ENCODE results near the gene TRABD. TPM values are rescaled to one million over a fixed set of nuclear protein-coding genes. Genes with fewer than 3 reads are reported as not detected.

The TRABD gene
- total RNA-seq, 1 donor from 2014 or later: 21.0 TPM

DNA sequence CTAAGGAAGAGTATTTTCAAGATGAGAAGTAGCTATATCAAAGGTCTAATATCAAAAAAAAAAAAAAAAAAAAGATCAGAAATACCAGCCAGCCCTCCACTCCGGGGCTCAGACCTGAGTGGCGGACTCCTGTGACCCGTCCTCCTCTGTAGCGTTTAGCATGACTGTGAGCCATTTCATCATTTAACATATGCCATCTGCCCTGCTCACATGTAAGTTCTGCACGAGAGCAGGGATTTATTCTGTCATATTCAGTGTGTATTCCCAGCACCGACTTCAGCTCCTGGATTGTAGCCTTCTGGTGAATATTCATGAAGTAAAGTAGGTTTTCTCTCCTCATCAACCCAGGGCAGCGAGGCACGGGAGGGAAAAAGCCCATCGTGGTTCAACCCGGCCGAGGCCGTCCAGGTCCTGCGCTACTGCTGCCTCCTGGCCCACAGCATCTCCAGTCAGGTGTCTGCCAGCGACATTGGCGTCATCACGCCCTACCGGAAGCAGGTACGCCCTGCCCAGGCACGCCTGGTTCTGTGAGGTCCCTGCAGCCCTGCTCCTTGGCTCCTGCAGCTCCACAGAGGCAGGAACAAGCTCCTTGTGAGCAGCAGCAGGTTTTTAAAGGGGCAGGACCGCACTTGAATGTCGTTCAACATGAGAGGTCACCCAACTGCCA is 27.9 kb upstream of the TRABD start:
- Histone ChIP-seq H3K4me1 (no peaks in the 10 kb centered on the region), H3K27me3 (ENCODE audit: low read depth) (peaks cover 48% of the 10 kb centered on the region), H3K9me3 (replicated peaks) (no peaks in the 10 kb centered on the region), H3K4me3 (no peak overlapping the region), H3K27ac (replicated peaks) (no peak overlapping the region), H3K36me3 (no peaks in the 10 kb centered on the region)
- DNase-seq: no peak
- intact Hi-C loops (cut with micrococcal nuclease): loop anchor here (10.0 kb wide), 1 partner anchor 47 kb away; the partner anchor contains the start of gene SELENOO
- TF ChIP-seq, protein P1, sequence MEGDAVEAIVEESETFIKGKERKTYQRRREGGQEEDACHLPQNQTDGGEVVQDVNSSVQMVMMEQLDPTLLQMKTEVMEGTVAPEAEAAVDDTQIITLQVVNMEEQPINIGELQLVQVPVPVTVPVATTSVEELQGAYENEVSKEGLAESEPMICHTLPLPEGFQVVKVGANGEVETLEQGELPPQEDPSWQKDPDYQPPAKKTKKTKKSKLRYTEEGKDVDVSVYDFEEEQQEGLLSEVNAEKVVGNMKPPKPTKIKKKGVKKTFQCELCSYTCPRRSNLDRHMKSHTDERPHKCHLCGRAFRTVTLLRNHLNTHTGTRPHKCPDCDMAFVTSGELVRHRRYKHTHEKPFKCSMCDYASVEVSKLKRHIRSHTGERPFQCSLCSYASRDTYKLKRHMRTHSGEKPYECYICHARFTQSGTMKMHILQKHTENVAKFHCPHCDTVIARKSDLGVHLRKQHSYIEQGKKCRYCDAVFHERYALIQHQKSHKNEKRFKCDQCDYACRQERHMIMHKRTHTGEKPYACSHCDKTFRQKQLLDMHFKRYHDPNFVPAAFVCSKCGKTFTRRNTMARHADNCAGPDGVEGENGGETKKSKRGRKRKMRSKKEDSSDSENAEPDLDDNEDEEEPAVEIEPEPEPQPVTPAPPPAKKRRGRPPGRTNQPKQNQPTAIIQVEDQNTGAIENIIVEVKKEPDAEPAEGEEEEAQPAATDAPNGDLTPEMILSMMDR (IDR thresholded peaks at IDR 0.05; ENCODE audit: borderline replicate concordance): no peak

DNA sequence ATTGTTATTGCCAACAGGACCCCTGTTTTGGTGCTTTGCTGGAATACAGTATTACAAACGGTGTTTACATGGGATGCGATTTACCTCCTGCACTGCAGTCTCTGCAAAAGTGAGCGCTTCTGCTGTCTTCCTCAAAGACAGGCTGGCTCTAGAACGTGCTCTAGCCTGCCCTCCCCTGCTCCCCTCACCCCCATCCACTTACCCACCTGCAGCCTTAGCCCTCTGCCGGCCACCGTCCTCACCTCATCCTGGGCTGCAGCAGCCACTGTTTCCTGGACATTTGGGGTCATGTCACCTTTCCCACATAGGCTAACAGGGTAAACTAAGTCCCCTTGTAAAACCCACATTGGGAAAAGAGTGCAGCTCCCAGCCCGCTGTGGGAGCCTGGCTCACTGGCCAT is 24.8 kb upstream of the TRABD start:
- no peaks in the 10 kb centered on the region for H3K4me1 ChIP-seq
- TF ChIP-seq, protein P1 (IDR thresholded peaks at IDR 0.05; ENCODE audit: borderline replicate concordance): no peak
- no peak for DNase-seq

DNA sequence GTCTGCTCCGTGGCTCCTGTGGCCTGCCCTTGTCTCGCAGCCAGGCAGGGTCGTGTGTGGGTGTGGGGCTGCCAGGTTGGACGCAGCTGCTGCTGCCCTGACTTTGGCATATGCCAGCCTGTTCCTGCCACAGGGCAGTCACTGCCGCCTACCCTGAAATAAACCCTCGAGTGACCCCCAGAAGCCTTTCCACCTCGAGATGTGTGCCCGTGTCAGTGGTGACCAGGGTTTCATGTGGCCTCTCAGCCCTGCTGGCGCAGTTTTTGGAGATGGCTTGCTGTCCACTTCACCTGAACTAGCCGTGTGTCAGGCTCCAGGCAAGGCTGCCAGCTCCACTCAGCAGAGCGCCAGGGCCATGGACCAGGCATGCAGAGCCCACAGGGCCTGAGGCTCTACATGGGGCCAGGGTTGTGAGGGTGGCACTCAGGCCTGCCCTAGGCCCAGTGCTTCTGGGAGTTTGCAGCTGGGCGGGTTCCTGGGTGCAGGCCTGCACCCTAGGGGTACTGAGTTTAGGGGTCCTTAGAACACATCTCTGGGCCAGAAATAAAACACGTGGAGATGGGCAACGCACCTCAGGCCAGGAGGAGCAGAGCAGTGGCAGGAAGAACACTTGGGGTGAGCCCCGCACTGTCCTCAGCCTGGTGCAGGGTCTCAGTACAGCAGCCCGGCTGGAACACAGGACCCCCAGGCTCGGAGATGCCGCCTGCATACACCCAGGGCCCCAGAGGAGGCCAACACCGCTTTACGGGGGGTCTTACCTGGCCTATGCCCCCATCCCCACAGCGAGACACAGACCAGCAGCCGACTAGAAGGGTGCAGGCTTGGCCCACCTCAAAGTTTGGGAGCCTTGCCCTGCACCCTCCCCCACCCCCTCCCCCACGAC is 24.0 kb upstream of the TRABD start:
- H3K27ac ChIP-seq (replicated peaks): no peak overlapping the region
- TF ChIP-seq, protein P1 (IDR thresholded peaks at IDR 0.05; ENCODE audit: borderline replicate concordance): no peak
- peaks cover 59% of the 10 kb centered on the region for H3K27me3 ChIP-seq (ENCODE audit: low read depth)
- DNase-seq: no peak
- no peaks in the 10 kb centered on the region for H3K36me3 ChIP-seq
- H3K9me3 ChIP-seq (replicated peaks): no peaks in the 10 kb centered on the region
- H3K4me3 ChIP-seq: no peak overlapping the region
- intact Hi-C loops (cut with micrococcal nuclease): no loop called here
- H3K4me1 ChIP-seq: no peaks in the 10 kb centered on the region

More for the DNA sequence above, 24.8 kb upstream of the TRABD start:
- H3K36me3 ChIP-seq: no peaks in the 10 kb centered on the region
- H3K9me3 ChIP-seq (replicated peaks): no peaks in the 10 kb centered on the region
- intact Hi-C loops (cut with micrococcal nuclease): no loop called here
- H3K27me3 ChIP-seq (ENCODE audit: low read depth): peaks cover 59% of the 10 kb centered on the region
- H3K27ac ChIP-seq (replicated peaks): no peak overlapping the region
- no peak overlapping the region for H3K4me3 ChIP-seq

DNA sequence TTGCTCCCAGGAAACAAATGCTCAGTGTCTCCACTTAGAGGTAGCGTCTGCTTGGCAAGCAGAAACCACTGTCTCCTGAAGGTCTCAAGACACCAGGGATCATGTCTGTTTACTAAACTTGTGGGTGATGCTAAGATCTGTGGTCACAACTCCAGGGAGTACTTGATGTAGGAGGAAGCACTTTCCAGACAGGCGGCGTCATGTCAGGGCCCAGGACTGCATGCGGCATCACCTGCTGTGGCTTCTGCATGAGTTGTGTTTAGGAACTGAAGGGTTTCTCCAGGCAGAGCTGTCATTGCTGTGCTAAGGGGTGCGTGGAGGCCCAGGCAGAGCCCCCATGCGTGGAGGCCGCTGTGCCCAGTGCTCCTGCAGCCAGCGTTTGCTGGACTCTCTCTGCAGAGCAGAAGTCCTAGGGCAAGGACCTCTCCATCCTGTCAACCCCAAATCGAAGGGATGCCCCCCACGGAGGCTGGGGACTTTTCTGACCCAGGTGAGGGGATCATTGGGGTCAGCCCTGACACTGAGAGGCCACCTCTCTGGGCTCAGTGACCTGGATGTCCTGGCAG is 23.2 kb upstream of the TRABD start:
- intact Hi-C loops (cut with micrococcal nuclease): no loop called here
- TF ChIP-seq, protein P1 (IDR thresholded peaks at IDR 0.05; ENCODE audit: borderline replicate concordance): no peak
- no peak for DNase-seq
- Histone ChIP-seq H3K27ac (replicated peaks) (no peak overlapping the region), H3K27me3 (ENCODE audit: low read depth) (peaks cover 59% of the 10 kb centered on the region), H3K4me3 (no peak overlapping the region), H3K36me3 (no peaks in the 10 kb centered on the region), H3K9me3 (replicated peaks) (no peaks in the 10 kb centered on the region), H3K4me1 (no peaks in the 10 kb centered on the region)

GRCh38 chr22:50165436-50166123 is 20.1 kb upstream of the TRABD start:
- no peak overlapping the region for H3K27ac ChIP-seq (replicated peaks)
- H3K27me3 ChIP-seq (ENCODE audit: low read depth): peaks cover 50% of the 10 kb centered on the region
- H3K4me1 ChIP-seq: peaks cover 8% of the 10 kb centered on the region
- no peak overlapping the region for H3K4me3 ChIP-seq
- intact Hi-C loops (cut with micrococcal nuclease): no loop called here
- H3K36me3 ChIP-seq: no peaks in the 10 kb centered on the region
- no peak for DNase-seq
- TF ChIP-seq, protein P1 (IDR thresholded peaks at IDR 0.05; ENCODE audit: borderline replicate concordance): no peak
- H3K9me3 ChIP-seq (replicated peaks): no peaks in the 10 kb centered on the region
